Endothelial cell of umbilical vein (primary cell): ENCODE measurements around the gene PLD2. TPM values are rescaled to one million over a fixed set of nuclear protein-coding genes. Genes with fewer than 3 reads are reported as not detected.

Experiments used
- BruUV-seq: library from RNA; stranded (reverse); fragments of 400-500 nt; replicated peaks from 2 replicates; lab custom pipeline; 2021; lab: Mats Ljungman, UMichigan
- CTCF ChIA-PET: fragments of 300-600, 350-600 bp; sonication (Branson Sonifier 250); formaldehyde crosslinking; loops from one replicate; lab custom pipeline; 2021; ENCODE audit warnings: antibody characterized with exemption, inconsistent platforms; lab: Charles Lee
- POLR2A ChIA-PET: fragments of 300-600, 350-600 bp; sonication (Branson Sonifier 250); formaldehyde crosslinking; loops from one replicate; lab custom pipeline; 2021; ENCODE audit warnings: antibody characterized with exemption, inconsistent platforms; lab: Charles Lee
- DNase-seq: peaks from one replicate; pipeline ENCODE4 v3.0.0-alpha.2; 2011; ENCODE audit warnings: low read depth, low spot score
- FAIRE-seq: peaks from 2 replicates; lab custom pipeline; 2011; peaks lifted over from hg19 to GRCh38; lab: Jason Lieb, UNC
- H2AFZ ChIP-seq: 2 replicates; pipeline ENCODE4 v1.6.0; 2012; ENCODE audit warnings: low read depth, low read length, control low read depth, inconsistent platforms
- H3K27ac ChIP-seq: 2 replicates; pipeline ENCODE4 v1.5.1; 2011; ENCODE audit warnings: low read depth, mild to moderate bottlenecking, control low read depth, low read length, moderate library complexity; ENCODE audit not compliant: insufficient read depth
- H3K27me3 ChIP-seq, 2 experiments: 2 replicates each; pipeline versions ENCODE4 v1.6.0 to v1.6.1; 2011; ENCODE audit warnings: low read length in 2 of 2, mixed read lengths in 1 of 2; ENCODE audit not compliant: control insufficient read depth in 2 of 2, insufficient read depth in 2 of 2
- H3K36me3 ChIP-seq, 2 experiments: 2 replicates in 1 of 2; 3 replicates in 1 of 2; pipeline ENCODE4 v1.5.1; 2011; ENCODE audit warnings: low read length in 2 of 2, mild to moderate bottlenecking in 1 of 2, moderate library complexity in 1 of 2; ENCODE audit not compliant: control insufficient read depth in 2 of 2, insufficient read depth in 2 of 2; ENCODE audit errors: extremely low read depth in 1 of 2
- H3K4me1 ChIP-seq: 3 replicates; pipeline ENCODE4 v1.5.1; 2011; ENCODE audit warnings: mild to moderate bottlenecking, low read length; ENCODE audit not compliant: control insufficient read depth, insufficient read depth; ENCODE audit errors: extremely low read depth
- H3K4me2 ChIP-seq: 2 replicates; pipeline ENCODE4 v1.6.1; 2011; ENCODE audit warnings: low read length, control low read depth, mixed read lengths; ENCODE audit not compliant: insufficient read depth
- H3K4me3 ChIP-seq, 3 experiments: fragments of 200-600 bp in 1 of 3; sonication (generic), shearing (Covaris generic) in 1 of 3; replicated peaks in 1 of 3; 2 replicates each; pipeline ENCODE4 v1.5.1; 2011 to 2016; ENCODE audit warnings: control low read depth in 3 of 3, low read length in 3 of 3, mild to moderate bottlenecking in 2 of 3, inconsistent platforms in 1 of 3, low read depth in 1 of 3, moderate library complexity in 1 of 3; ENCODE audit not compliant: insufficient read depth in 1 of 3
- H3K79me2 ChIP-seq: 2 replicates; pipeline ENCODE4 v1.6.0; 2012; ENCODE audit warnings: low read length, inconsistent platforms; ENCODE audit not compliant: control insufficient read depth, insufficient read depth
- H3K9ac ChIP-seq: replicated peaks from 2 replicates; pipeline ENCODE3; 2011; ENCODE audit warnings: low read length, control low read depth; ENCODE audit not compliant: insufficient read depth; ENCODE audit errors: extremely low read depth
- H3K9me1 ChIP-seq: replicated peaks from 3 replicates; pipeline ENCODE4 v1.6.0; 2011; ENCODE audit warnings: mild to moderate bottlenecking, low read length; ENCODE audit not compliant: control insufficient read depth, insufficient read depth; ENCODE audit errors: extremely low read depth
- H3K9me3 ChIP-seq: replicated peaks from 2 replicates; pipeline ENCODE4 v1.5.1; 2012; ENCODE audit warnings: low read length, inconsistent platforms; ENCODE audit not compliant: control insufficient read depth, insufficient read depth
- H4K20me1 ChIP-seq: replicated peaks from 2 replicates; pipeline ENCODE3; 2011; ENCODE audit warnings: mild to moderate bottlenecking, low read length; ENCODE audit not compliant: control insufficient read depth, insufficient read depth; ENCODE audit errors: extremely low read depth
- CTCF ChIP-seq, 2 donors: IDR thresholded peaks; 1 replicate in 1 of 2; 2 replicates in 1 of 2; pipeline ENCODE4 v1.5.1; 2011; ENCODE audit warnings: low read length in 2 of 2, mild to moderate bottlenecking in 2 of 2, moderate library complexity in 2 of 2, control low read depth in 1 of 2, inconsistent platforms in 1 of 2, low read depth in 1 of 2; ENCODE audit not compliant: insufficient read depth in 1 of 2; ENCODE audit errors: extremely low read depth in 1 of 2
- EZH2 ChIP-seq: IDR thresholded peaks from 2 replicates; pipeline ENCODE4 v1.6.1; 2012; ENCODE audit warnings: borderline replicate concordance, low read depth, mild to moderate bottlenecking, moderate library complexity, low read length, inconsistent platforms; ENCODE audit not compliant: severe bottlenecking
- FOS ChIP-seq: IDR thresholded peaks from 2 replicates; pipeline ENCODE4 v1.6.1; 2011; ENCODE audit warnings: mild to moderate bottlenecking, low read length, moderate library complexity, borderline replicate concordance; ENCODE audit not compliant: insufficient read depth
- GATA2 ChIP-seq: IDR thresholded peaks from 2 replicates; pipeline ENCODE4 v1.7.0; 2011; ENCODE audit warnings: low read depth, mild to moderate bottlenecking, moderate library complexity, mixed read lengths, low read length; ENCODE audit not compliant: insufficient read length, insufficient read depth
- JUN ChIP-seq: IDR thresholded peaks from 2 replicates; pipeline ENCODE4 v1.6.1; 2011; ENCODE audit warnings: borderline replicate concordance, low read depth; ENCODE audit not compliant: insufficient read length, insufficient read depth
- MAX ChIP-seq: IDR thresholded peaks from 2 replicates; pipeline ENCODE4 v1.6.1; 2011; ENCODE audit not compliant: insufficient read depth, insufficient read length
- MYC ChIP-seq: IDR thresholded peaks from one replicate; pipeline ENCODE4 v1.6.1; 2011; ENCODE audit warnings: mild to moderate bottlenecking, low read depth, low read length
- POLR2A ChIP-seq: IDR thresholded peaks from 2 replicates; pipeline ENCODE4 v1.6.1; 2012; ENCODE audit warnings: low read depth, mild to moderate bottlenecking, control low read depth, low read length
- POLR2AphosphoS5 ChIP-seq: IDR thresholded peaks from 2 replicates; pipeline ENCODE4 v1.6.1; 2012; ENCODE audit warnings: low read depth, mild to moderate bottlenecking, control low read depth, low read length, moderate library complexity; ENCODE audit not compliant: insufficient read depth
- dilution Hi-C: fragments of 300-500 bp; cut with MboI; formaldehyde crosslinking; loops from one replicate; pipeline ENCODE4 v1.15.0; 2019; ENCODE audit warnings: low sequenced_read_pairs; ENCODE audit not compliant: extremely low pct_ligation_motif_present
- intact Hi-C: fragments of 100-400 bp; cut with micrococcal nuclease; formaldehyde crosslinking; loops from one replicate; pipeline ENCODE4 v1.10.0; 2022
- polyA plus RNA-seq, 4 experiments: library from polyadenylated mRNA; depleted of rRNA in 3 of 4; stranded (reverse) in 3 of 4; unstranded in 1 of 4; fragments of >200 nt; gene quantifications; 2 replicates each; pipeline versions ENCODE4 v1.2.1 to v1.2.3, GENCODE V29; 2011 to 2012; ENCODE audit warnings: missing spikeins in 1 of 4
- total RNA-seq: library from RNA; stranded (reverse); gene quantifications from 2 replicates; pipeline ENCODE4 v1.2.3, GENCODE V29; 2021

The PLD2 gene
- total and polyA plus RNA-seq, 2 donors (not counting 3 experiments of a cell fraction or from before 2014, with no cell fraction given) = 52.3 to 54.7 TPM

GRCh38 chr17:4860651-4861050 is 53.7 kb downstream of the PLD2 start:
- POLR2A ChIA-PET = no interaction called here
- peak; percentile 52 for FAIRE-seq
- BruUV-seq = no TSS peak
- Histone ChIP-seq H3K9me1 (no peaks in the 10 kb centered on the region), H4K20me1 (no peaks in the 10 kb centered on the region), H3K9ac (no peak overlapping the region), H3K4me2 (no peak overlapping the region), H3K27me3 (no peaks in the 10 kb centered on the region), H2AFZ (no peak overlapping the region), H3K36me3 (peaks cover 0 to 2% of the 10 kb centered on the region in 2 experiments), H3K27ac (no peak overlapping the region), H3K4me1 (peaks cover 47% of the 10 kb centered on the region), H3K9me3 (no peaks in the 10 kb centered on the region), H3K4me3 (no peak overlapping the region), H3K79me2 (peaks cover 35% of the 10 kb centered on the region)
- CTCF ChIA-PET = interaction anchor here (1.3 to 1.4 kb wide), 2 partner anchors 12 to 71 kb away, joined by 3 to 7 read pairs; no protein-coding TSS in a partner anchor
- no peak for DNase-seq
- dilution Hi-C loops (no loop called here), intact Hi-C loops (no loop called here)
- no peak for TF ChIP-seq FOS
- no peak for TF ChIP-seq POLR2AphosphoS5
- no peak for TF ChIP-seq MYC
- TF ChIP-seq CTCF (IDR thresholded peaks at IDR 0.05; ENCODE audit: extremely low read depth in 1 of 2, insufficient read depth in 1 of 2, low read depth in 1 of 2, low read length in 2 of 2) = no peak
- no peak for TF ChIP-seq MAX
- TF ChIP-seq POLR2A = no peak
- TF ChIP-seq EZH2 = no peak
- TF ChIP-seq JUN = no peak
- TF ChIP-seq GATA2 = no peak
